ENCODE results near the gene TUB.

TUB gene

GRCh38 chr11:8067929-8068575 is 13.0 kb upstream of the TUB start:
- no peaks in the 10 kb centered on the region for H3K9me3 ChIP-seq (ENCODE audit: insufficient read depth, low read length)
- H3K9me2 ChIP-seq (replicated peaks; ENCODE audit: insufficient read depth, low read length): no peaks in the 10 kb centered on the region
- no peak overlapping the region for H3K9ac ChIP-seq (ENCODE audit: low read length)
- no peak overlapping the region for H3K27ac ChIP-seq (ENCODE audit: low read depth, low read length)
- no peak overlapping the region for H3K4me2 ChIP-seq (ENCODE audit: low read depth, low read length, poor library complexity, severe bottlenecking)
- no peaks in the 10 kb centered on the region for H3F3A ChIP-seq (ENCODE audit: insufficient read depth)
- H4K20me1 ChIP-seq (ENCODE audit: low read depth, low read length): no peaks in the 10 kb centered on the region
- H2AFZ ChIP-seq (ENCODE audit: low read depth, low read length, severe bottlenecking): no peak overlapping the region
- TF ChIP-seq EZH2phosphoT487 (conservative IDR thresholded peaks at IDR 0.05; ENCODE audit: low read length): no peak
- TF ChIP-seq, protein P1, sequence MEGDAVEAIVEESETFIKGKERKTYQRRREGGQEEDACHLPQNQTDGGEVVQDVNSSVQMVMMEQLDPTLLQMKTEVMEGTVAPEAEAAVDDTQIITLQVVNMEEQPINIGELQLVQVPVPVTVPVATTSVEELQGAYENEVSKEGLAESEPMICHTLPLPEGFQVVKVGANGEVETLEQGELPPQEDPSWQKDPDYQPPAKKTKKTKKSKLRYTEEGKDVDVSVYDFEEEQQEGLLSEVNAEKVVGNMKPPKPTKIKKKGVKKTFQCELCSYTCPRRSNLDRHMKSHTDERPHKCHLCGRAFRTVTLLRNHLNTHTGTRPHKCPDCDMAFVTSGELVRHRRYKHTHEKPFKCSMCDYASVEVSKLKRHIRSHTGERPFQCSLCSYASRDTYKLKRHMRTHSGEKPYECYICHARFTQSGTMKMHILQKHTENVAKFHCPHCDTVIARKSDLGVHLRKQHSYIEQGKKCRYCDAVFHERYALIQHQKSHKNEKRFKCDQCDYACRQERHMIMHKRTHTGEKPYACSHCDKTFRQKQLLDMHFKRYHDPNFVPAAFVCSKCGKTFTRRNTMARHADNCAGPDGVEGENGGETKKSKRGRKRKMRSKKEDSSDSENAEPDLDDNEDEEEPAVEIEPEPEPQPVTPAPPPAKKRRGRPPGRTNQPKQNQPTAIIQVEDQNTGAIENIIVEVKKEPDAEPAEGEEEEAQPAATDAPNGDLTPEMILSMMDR (IDR thresholded peaks at IDR 0.05; ENCODE audit: insufficient read depth, low read length, poor library complexity, severe bottlenecking): no peak
- H3K27me3 ChIP-seq (ENCODE audit: low read length): no peaks in the 10 kb centered on the region
- H3K79me2 ChIP-seq (ENCODE audit: insufficient read depth, low read length): no peaks in the 10 kb centered on the region
- H3K4me3 ChIP-seq (ENCODE audit: insufficient read depth, low read length, poor library complexity, severe bottlenecking): no peak overlapping the region
- H3K36me3 ChIP-seq (ENCODE audit: low read length): no peaks in the 10 kb centered on the region

DNA sequence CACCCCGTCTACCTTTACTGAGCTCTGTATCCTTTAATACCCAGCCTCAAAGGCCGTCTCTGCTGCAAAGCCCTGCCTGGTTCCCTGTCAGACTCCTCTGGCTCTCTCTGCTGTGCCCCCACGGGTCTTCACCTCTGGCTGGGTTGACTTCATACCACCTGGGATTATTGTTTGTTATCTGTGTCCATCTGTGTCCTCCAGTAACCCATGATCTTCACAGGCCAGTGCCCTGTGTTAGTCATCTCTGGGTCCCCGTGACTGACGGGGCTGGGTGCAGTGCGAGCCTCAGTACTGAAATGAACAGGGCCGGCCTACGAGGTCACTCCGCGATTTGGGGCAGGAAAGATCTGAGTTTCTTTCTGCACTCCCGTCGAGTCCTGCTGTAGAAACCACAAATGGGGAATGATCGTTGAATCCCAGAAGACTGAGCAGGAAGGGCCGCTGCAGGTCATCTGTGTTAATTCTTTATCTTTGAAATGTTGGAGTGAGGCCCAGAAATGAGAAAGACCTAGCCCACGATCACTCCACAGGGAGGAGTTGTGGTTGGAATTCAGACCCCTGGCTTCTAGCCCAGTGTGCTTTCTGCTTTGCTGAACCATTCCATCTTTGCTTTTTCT is 12.3 kb upstream of the TUB start:
- no peak overlapping the region for H3K4me3 ChIP-seq (ENCODE audit: insufficient read depth, low read length, poor library complexity, severe bottlenecking)
- no peak overlapping the region for H3K9ac ChIP-seq (ENCODE audit: low read length)
- no peaks in the 10 kb centered on the region for H3K9me2 ChIP-seq (replicated peaks; ENCODE audit: insufficient read depth, low read length)
- no peaks in the 10 kb centered on the region for H3K27me3 ChIP-seq (ENCODE audit: low read length)
- H2AFZ ChIP-seq (ENCODE audit: low read depth, low read length, severe bottlenecking): no peak overlapping the region
- H3K79me2 ChIP-seq (ENCODE audit: insufficient read depth, low read length): no peaks in the 10 kb centered on the region
- no peaks in the 10 kb centered on the region for H3K9me3 ChIP-seq (ENCODE audit: insufficient read depth, low read length)
- H4K20me1 ChIP-seq (ENCODE audit: low read depth, low read length): no peaks in the 10 kb centered on the region
- H3F3A ChIP-seq (ENCODE audit: insufficient read depth): no peaks in the 10 kb centered on the region
- TF ChIP-seq EZH2phosphoT487 (conservative IDR thresholded peaks at IDR 0.05; ENCODE audit: low read length): no peak
- TF ChIP-seq, protein P1 (IDR thresholded peaks at IDR 0.05; ENCODE audit: insufficient read depth, low read length, poor library complexity, severe bottlenecking): no peak
- H3K27ac ChIP-seq (ENCODE audit: low read depth, low read length): no peak overlapping the region
- no peak overlapping the region for H3K4me2 ChIP-seq (ENCODE audit: low read depth, low read length, poor library complexity, severe bottlenecking)
- H3K36me3 ChIP-seq (ENCODE audit: low read length): no peaks in the 10 kb centered on the region

GRCh38 chr11:8069771-8070170 is 11.2 kb upstream of the TUB start:
- Histone ChIP-seq H3F3A (ENCODE audit: insufficient read depth) (no peaks in the 10 kb centered on the region), H3K27me3 (ENCODE audit: low read length) (no peaks in the 10 kb centered on the region), H3K4me3 (ENCODE audit: insufficient read depth, low read length, poor library complexity, severe bottlenecking) (no peak overlapping the region), H3K9me3 (ENCODE audit: insufficient read depth, low read length) (no peaks in the 10 kb centered on the region), H3K9ac (ENCODE audit: low read length) (no peak overlapping the region), H3K36me3 (ENCODE audit: low read length) (no peaks in the 10 kb centered on the region), H3K4me2 (ENCODE audit: low read depth, low read length, poor library complexity, severe bottlenecking) (no peak overlapping the region), H2AFZ (ENCODE audit: low read depth, low read length, severe bottlenecking) (no peak overlapping the region), H3K79me2 (ENCODE audit: insufficient read depth, low read length) (no peaks in the 10 kb centered on the region), H3K9me2 (replicated peaks; ENCODE audit: insufficient read depth, low read length) (no peaks in the 10 kb centered on the region), H3K27ac (ENCODE audit: low read depth, low read length) (no peak overlapping the region), H4K20me1 (ENCODE audit: low read depth, low read length) (no peaks in the 10 kb centered on the region)
- TF ChIP-seq, protein P1 (IDR thresholded peaks at IDR 0.05; ENCODE audit: insufficient read depth, low read length, poor library complexity, severe bottlenecking): no peak
- no peak for TF ChIP-seq EZH2phosphoT487 (conservative IDR thresholded peaks at IDR 0.05; ENCODE audit: low read length)

Measured in SU-DHL-6 (cell line).